ENCODE results near the gene THG1L.
"Not testable (repeated sequence)": the region's sequence is repeated elsewhere in the genome, so short reads cannot be mapped to it uniquely, and the experiment has no call there.

The THG1L gene

GRCh38 chr5:157689942-157690689 is 41.1 kb upstream of the THG1L start:
- no peak overlapping the region for H3K27ac ChIP-seq (ENCODE audit: low read length)
- no peak overlapping the region for H3K9ac ChIP-seq (ENCODE audit: low read length)
- no peaks in the 10 kb centered on the region for H3K4me1 ChIP-seq (ENCODE audit: low read length)
- H3K9me3 ChIP-seq (ENCODE audit: insufficient read depth, low read length) = no peaks in the 10 kb centered on the region
- H3K36me3 ChIP-seq (replicated peaks; ENCODE audit: low read depth, low read length) = no peaks in the 10 kb centered on the region
- H3K4me3 ChIP-seq (ENCODE audit: low read length) = no peak overlapping the region
- H4K20me1 ChIP-seq (ENCODE audit: insufficient read depth, low read length) = no peaks in the 10 kb centered on the region
- TF ChIP-seq CTCF (IDR thresholded peaks at IDR 0.05; ENCODE audit: low read depth, low read length) (no peak), EZH2phosphoT487 (IDR thresholded peaks at IDR 0.05; ENCODE audit: low read depth) (no peak)
- H3K79me2 ChIP-seq (ENCODE audit: low read length) = no peaks in the 10 kb centered on the region
- no peak overlapping the region for H2AFZ ChIP-seq (ENCODE audit: low read depth, low read length)
- no peaks in the 10 kb centered on the region for H3K27me3 ChIP-seq (ENCODE audit: low read depth, low read length)
- H3K4me2 ChIP-seq (ENCODE audit: low read length) = no peak overlapping the region

DNA sequence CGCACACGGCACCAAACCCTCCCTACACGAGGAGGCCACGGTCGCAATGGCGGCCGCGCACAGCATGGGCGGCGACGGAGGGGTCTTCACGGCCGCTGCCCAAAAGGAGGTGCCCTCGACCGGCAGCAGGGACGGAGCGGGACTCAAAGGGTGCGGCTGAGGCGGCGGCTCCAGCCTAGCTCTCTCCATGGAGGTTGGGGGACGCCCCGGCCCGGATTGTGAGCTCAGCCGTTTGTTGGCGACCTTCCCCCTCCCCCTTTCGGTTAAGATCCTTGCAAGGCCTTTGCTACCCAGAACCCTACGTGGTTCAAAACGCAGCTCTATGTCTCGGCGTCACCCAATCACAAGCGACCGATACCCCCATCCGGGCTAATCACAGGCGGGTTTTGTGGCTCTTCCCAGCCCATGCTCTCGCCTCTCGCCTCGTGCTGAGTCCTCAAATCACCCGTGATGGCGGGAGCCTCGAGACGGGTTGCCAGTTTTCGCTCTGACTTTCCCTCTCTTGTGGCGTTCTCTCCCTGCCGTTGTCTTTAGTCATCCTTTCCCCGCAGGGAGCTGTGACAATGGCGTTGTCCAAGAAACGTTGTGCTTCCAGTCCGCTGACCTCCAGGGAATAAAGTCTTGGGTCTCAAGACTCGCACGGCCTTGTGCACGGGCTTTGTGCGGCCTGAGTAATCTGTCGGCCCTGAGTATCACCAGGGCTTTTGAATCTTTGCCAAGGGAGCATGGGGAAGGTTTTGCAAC is 40.4 kb upstream of the THG1L start:
- H3K36me3 ChIP-seq (replicated peaks; ENCODE audit: low read depth, low read length) = no peaks in the 10 kb centered on the region
- no peak for TF ChIP-seq CTCF (IDR thresholded peaks at IDR 0.05; ENCODE audit: low read depth, low read length)
- TF ChIP-seq EZH2phosphoT487 (IDR thresholded peaks at IDR 0.05; ENCODE audit: low read depth) = no peak
- H3K4me2 ChIP-seq (ENCODE audit: low read length) = no peak overlapping the region
- no peaks in the 10 kb centered on the region for H3K79me2 ChIP-seq (ENCODE audit: low read length)
- H3K4me3 ChIP-seq (ENCODE audit: low read length) = no peak overlapping the region
- H3K27ac ChIP-seq (ENCODE audit: low read length) = no peak overlapping the region
- H3K27me3 ChIP-seq (ENCODE audit: low read depth, low read length) = no peaks in the 10 kb centered on the region
- no peak overlapping the region for H3K9ac ChIP-seq (ENCODE audit: low read length)
- no peak overlapping the region for H2AFZ ChIP-seq (ENCODE audit: low read depth, low read length)
- no peaks in the 10 kb centered on the region for H3K9me3 ChIP-seq (ENCODE audit: insufficient read depth, low read length)
- H3K4me1 ChIP-seq (ENCODE audit: low read length) = no peaks in the 10 kb centered on the region
- H4K20me1 ChIP-seq (ENCODE audit: insufficient read depth, low read length) = no peaks in the 10 kb centered on the region

DNA sequence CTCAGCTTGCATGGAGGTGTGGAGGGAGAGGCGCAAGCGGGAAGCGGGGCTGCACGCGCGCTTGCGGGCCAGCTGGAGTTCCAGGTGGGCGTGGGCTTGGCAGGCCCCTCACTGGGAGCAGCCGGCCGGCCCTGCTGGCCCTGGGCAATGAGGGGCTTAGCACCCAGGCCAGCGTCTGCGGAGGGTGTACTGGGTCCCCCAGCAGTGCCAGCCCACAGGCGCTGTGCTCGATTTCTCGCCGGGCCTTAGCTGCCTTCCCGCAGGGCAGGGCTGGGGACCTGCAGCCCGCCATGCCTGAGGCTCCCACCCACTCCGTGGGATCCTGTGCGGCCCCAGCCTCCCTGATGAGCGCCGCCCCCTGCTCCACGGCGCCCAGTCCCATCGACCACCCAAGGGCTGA is 37.4 kb upstream of the THG1L start:
- H3K4me1 ChIP-seq (ENCODE audit: low read length); H3K9me3 ChIP-seq (ENCODE audit: insufficient read depth, low read length); H3K79me2 ChIP-seq (ENCODE audit: low read length); H3K27me3 ChIP-seq (ENCODE audit: low read depth, low read length); H3K36me3 ChIP-seq (replicated peaks; ENCODE audit: low read depth, low read length); H3K9ac ChIP-seq (ENCODE audit: low read length); H3K4me3 ChIP-seq (ENCODE audit: low read length); H4K20me1 ChIP-seq (ENCODE audit: insufficient read depth, low read length); H3K27ac ChIP-seq (ENCODE audit: low read length); H3K4me2 ChIP-seq (ENCODE audit: low read length); H2AFZ ChIP-seq (ENCODE audit: low read depth, low read length): not testable (repeated sequence)

DNA sequence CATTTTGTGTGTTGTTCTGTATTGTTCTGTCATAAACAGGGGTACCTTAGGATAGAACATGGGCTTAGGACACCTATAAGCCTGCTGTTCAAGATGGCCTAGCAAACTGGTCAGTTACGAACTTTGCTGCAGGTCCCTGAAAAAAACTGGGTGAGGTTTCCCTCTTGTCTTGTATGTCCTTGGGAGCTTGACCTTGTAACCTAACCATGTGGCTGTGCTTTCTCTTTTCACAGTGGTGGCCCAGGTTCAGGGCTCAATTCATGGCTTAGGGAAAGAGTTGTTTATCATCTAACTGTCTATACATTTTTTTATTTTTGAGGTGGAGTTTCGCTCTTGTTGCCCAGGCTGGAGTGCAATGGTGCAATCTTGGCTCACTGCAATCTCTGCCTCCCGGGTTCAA is 35.1 kb upstream of the THG1L start:
- not testable (repeated sequence) for H2AFZ ChIP-seq (ENCODE audit: low read depth, low read length); H3K27me3 ChIP-seq (ENCODE audit: low read depth, low read length); H3K79me2 ChIP-seq (ENCODE audit: low read length); H3K4me1 ChIP-seq (ENCODE audit: low read length); H4K20me1 ChIP-seq (ENCODE audit: insufficient read depth, low read length); H3K9ac ChIP-seq (ENCODE audit: low read length); H3K27ac ChIP-seq (ENCODE audit: low read length); H3K9me3 ChIP-seq (ENCODE audit: insufficient read depth, low read length); H3K36me3 ChIP-seq (replicated peaks; ENCODE audit: low read depth, low read length); H3K4me2 ChIP-seq (ENCODE audit: low read length); H3K4me3 ChIP-seq (ENCODE audit: low read length)

- not testable (repeated sequence) for H3K79me2 ChIP-seq (ENCODE audit: low read length); H3K9me3 ChIP-seq (ENCODE audit: insufficient read depth, low read length); H3K4me2 ChIP-seq (ENCODE audit: low read length); H3K27ac ChIP-seq (ENCODE audit: low read length); H3K4me1 ChIP-seq (ENCODE audit: low read length); H3K36me3 ChIP-seq (replicated peaks; ENCODE audit: low read depth, low read length); H4K20me1 ChIP-seq (ENCODE audit: insufficient read depth, low read length); H3K9ac ChIP-seq (ENCODE audit: low read length); H3K27me3 ChIP-seq (ENCODE audit: low read depth, low read length); H3K4me3 ChIP-seq (ENCODE audit: low read length); H2AFZ ChIP-seq (ENCODE audit: low read depth, low read length)
Measured at GRCh38 chr5:157698674-157699073, 32.5 kb upstream of the THG1L start.

All from OCI-LY3 (cell line).